Hematopoietic multipotent progenitor cell treated with erythropoietin and hydrocortisone succinate and interleukin-3 and kit ligand, for 4 days (in vitro differentiated cells): ENCODE data around the gene WDR45.

Experiments
- DNase-seq: peaks from one replicate; pipeline ENCODE4 v3.0.0-alpha.2; 2015

WDR45 gene

GRCh38 chrX:49079489-49080428 lies at the start of gene WDR45:
Gene WDR45 (minus strand): TSS chrX:49079887. CDS start chrX:49078095, 1,792 bp downstream.
- DNase-seq: peak; percentile 85

DNA sequence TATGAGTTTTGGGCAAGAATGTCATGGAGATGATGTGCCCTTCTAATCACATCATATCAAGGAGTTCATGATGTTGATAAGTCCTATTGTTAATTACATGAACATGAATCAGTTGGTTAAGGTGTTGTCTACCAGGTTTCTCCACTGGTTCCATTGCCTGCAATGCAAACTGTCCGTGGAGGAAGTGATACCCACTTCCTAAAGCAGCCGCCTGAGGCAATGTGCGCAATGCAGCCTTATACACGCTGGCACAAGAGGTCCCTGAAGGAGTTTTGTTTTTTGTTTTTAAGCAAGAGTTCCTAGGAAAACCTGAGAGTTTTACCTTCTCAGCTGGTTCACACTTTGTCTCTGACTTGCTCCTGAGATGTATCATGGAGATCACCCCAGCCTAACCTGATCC lies 49.7 kb upstream of the WDR45 start:
- peak; percentile 47 for DNase-seq

- DNase-seq: peak; percentile 65
Measured at GRCh38 chrX:49127742-49128258, 48.1 kb upstream of the WDR45 start.

DNA sequence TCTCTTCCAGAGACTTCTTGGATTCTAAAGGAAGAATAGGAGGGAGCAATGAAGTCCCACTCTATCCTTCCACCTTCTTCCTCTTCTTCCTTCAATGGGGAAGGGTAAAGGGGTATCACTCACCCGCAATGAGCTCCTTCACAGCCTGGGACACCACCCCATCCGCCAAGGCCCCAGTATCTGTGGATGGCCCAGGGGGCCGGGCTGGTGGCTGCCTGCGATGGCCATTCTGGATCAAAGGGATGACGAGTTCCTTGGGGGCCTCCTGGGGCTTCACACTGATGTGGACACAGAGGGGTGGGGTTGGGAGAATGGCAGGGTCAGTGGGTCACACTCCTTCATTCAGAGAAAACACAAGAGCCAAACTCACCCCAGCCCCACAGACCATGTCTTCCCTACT lies 42.8 kb upstream of the WDR45 start:
- DNase-seq: no peak

- DNase-seq: peak; percentile 48
Measured at GRCh38 chrX:49120091-49120490, 40.4 kb upstream of the WDR45 start.

- peak; percentile 38 for DNase-seq
Measured at GRCh38 chrX:49117581-49117980, 37.9 kb upstream of the WDR45 start.

DNA sequence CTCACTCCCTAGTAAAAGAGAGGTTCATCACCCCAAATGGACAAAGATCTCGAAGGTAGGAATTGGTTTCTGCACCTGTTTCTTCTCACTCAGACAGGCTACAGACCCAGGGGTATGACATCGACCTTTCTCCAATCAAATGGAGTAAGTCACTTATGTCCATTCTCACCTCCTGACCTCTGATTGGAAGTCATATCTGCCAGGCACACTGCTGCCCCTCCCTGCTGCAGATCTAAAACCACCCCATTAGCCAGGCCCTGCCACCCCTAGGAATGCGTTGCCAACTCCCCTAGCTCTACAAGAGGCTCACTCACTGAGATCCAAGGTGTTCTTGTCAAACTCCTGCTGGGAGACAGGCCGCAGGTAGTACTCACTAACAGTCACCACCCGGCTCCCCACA lies 37.0 kb upstream of the WDR45 start:
- no peak for DNase-seq

DNA sequence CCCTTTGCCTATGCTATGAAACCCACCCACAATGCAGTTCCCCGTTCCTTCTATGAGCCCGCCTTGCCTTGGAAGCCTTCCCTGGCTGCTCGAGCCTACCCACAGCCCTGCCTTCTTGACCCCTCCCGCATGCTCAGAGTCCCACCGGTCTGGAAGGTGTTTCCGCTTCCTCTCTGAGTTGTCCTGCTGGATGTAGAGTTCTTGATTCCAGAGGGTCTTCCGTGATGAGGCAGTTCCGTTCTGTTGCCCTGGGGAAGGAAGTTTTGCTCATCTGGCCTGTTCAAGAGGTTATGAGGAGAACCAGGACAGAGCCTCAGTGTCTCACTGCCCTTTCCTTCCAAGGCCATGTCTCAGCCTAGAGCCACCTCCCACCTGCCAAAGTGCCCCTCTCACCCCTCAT lies 36.4 kb upstream of the WDR45 start:
- DNase-seq: no peak

GRCh38 chrX:49111791-49112190 lies 32.1 kb upstream of the WDR45 start:
- DNase-seq: no peak

GRCh38 chrX:49110417-49110816 lies 30.7 kb upstream of the WDR45 start:
- no peak for DNase-seq

DNA sequence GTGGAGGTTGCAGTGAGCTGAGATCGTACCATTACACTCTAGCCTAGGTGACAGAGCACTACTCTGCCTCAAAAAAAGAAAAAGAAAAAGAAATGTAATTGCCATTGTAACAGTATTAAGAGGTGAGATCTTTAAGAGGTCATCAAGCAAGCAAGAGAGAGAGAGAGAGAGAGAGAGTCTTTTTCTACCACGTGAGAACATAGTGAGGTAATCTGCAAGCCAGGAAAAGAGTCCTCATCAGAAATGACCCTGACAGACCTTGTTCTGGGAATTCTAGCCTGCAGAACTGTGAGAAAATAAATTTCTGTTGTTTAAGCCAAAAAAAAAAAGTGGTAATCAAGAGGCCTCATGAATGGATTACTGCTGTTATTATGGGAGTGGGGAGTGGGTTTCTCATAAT lies 29.0 kb upstream of the WDR45 start:
- no peak for DNase-seq

DNA sequence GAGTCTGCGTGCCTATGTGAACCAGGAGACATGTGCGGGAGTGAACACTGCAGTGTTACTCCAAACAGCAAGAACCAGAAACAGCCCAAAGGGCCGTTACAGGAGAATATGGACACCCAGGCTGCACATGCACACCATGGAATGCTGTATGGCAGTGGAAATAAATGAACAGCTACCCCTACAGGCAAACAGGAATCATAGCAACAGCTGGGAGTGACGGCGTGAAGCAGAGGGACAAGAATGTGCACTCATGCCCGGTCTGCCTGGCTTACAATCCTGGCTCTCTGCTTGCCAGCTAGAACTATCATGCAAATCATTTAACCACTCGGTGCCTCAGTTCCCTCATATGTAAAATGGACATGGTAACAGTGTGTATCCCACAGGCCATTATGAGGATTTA lies 27.2 kb upstream of the WDR45 start:
- peak; percentile 65 for DNase-seq

GRCh38 chrX:49106296-49106695 lies 26.6 kb upstream of the WDR45 start:
- no peak for DNase-seq

DNA sequence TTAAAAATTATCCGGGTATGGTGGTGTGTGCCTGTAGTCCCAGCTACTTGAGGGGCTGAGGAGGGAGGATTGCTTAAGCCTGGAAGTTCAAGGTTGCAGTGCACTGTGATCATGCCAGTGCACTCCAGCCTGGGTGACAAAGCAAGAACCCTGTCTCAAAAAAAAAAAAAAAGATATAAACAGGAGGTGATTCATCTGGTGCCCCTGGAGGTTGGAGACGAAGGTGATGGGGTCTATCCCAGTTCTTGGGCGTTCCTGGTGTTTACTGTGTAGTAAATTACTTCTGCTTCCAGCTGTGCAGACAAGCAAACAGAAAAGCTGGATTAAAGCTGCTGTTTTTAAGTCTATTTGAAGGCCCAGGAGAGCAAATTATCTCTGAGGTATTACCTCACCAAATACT lies 23.9 kb upstream of the WDR45 start:
- no peak for DNase-seq

DNA sequence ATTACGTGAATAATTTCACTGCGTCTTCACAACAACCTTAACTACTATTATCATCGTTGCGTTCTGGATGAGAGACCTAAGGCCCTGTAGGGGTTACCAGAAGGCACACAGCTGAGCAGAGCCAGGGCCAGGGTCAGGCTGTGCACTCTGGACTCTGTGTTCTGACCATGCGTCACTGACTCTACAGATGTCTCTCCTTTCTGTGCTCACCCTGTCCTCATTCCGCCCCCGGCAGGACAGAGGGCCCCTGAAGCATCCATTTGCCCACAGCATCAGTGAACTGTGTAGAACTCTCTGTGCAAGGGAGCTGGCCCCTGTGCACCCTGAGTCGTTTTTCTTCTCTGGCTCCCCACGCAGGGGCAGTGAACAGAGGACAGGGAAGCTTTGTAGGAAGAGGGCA lies 22.5 kb upstream of the WDR45 start:
- DNase-seq: no peak

DNA sequence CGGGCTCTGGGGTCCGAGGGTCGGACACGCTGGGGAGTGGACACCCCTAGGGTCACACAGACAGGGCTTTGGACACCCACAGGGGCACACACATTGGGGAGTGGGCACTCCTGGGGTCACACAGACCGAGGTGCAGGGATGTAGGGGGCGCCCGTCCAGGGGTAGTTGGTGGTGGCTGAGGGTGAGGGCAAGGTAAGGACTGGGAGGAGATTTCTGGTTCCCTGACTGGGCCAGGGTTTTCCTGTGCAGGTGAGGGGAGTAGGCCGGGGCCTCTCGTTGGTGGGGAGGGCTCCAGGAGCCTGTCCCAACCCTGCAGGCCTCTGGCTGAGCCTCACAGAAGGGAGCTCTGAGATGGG lies 21.9 kb upstream of the WDR45 start:
- DNase-seq: no peak

GRCh38 chrX:49100704-49101628 lies 21.3 kb upstream of the WDR45 start:
- peak; percentile 97 for DNase-seq

DNA sequence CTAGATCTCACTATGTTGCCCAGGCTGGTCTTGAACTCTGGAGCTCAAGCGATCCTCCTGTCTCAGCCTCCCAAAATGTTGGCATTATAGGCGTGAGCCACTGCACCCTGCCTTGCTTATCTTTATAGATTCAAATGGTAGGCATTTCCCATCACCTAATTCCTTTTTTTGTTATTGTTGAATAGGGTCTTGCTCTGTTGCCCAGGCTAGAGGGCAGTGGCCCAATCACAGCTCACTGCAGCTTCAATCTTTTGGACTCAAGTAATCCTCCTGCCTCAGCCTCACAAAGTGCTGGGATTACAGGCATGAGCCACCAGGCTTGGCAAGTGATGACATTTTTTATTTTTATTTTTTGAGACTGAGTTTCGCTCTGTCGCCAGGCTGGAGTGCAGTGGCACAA lies 16.7 kb upstream of the WDR45 start:
- no peak for DNase-seq

- DNase-seq: no peak
Measured at GRCh38 chrX:49089553-49089952, 9.9 kb upstream of the WDR45 start.

DNA sequence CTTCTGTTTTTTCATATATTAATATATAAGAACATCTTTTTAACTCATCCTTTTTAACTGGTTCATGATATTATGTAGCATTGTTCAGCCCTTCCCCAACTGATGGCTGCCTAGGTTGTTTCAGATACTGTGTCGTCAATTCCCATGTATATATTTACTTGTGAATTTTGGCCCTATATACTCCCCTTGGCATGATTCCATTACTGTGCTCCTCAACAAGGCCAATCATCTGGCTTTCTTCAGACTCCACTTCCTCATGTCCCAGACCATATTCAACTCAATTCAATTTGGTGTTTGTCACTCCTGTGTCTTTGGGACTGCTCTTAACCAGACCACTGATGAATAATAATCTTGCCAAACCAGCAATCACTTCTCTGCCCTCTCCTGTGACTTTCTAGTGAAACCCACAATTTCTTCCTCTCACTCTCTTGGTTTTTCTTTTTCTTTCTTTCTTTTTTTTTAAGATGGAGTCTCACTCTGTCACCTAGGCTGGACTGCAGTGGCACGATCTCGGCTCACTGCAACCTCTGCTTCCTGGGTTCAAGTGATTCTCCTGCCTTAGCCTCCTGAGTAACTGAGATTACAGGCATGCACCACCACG lies 2.7 kb upstream of the WDR45 start:
- DNase-seq: no peak

- no peak for DNase-seq
Measured at GRCh38 chrX:49077941-49078340, 1.7 kb downstream of the WDR45 start.

- DNase-seq: peak; percentile 33
Measured at GRCh38 chrX:49075347-49075746, 4.3 kb downstream of the WDR45 start.
